ENCODE measurements around the gene KCNQ1.

DNA sequence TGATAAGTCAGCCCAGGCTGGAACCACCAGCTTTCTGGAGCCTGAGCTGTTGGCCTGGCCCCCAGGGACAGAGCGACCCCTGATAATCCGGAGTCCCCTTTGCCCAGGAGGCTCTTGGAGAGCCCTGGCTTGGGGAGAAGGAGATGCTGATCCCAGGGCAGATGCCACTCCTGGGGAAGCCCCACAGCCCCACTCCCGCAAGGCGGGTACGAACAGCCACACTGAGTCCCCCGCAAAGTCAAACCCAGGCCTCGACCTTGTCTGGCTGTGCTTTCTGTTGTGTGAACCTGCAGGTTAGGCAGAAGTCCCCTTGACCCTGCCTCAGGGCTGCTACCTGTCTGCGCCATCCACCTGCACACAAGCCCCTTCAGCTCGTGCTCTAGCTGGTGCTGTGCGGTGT is 147.0 kb downstream of the KCNQ1 start:
- TF ChIP-seq, protein P1, sequence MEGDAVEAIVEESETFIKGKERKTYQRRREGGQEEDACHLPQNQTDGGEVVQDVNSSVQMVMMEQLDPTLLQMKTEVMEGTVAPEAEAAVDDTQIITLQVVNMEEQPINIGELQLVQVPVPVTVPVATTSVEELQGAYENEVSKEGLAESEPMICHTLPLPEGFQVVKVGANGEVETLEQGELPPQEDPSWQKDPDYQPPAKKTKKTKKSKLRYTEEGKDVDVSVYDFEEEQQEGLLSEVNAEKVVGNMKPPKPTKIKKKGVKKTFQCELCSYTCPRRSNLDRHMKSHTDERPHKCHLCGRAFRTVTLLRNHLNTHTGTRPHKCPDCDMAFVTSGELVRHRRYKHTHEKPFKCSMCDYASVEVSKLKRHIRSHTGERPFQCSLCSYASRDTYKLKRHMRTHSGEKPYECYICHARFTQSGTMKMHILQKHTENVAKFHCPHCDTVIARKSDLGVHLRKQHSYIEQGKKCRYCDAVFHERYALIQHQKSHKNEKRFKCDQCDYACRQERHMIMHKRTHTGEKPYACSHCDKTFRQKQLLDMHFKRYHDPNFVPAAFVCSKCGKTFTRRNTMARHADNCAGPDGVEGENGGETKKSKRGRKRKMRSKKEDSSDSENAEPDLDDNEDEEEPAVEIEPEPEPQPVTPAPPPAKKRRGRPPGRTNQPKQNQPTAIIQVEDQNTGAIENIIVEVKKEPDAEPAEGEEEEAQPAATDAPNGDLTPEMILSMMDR (IDR thresholded peaks at IDR 0.05): no peak
- TF ChIP-seq POLR2AphosphoS5 (IDR thresholded peaks at IDR 0.05) (no peak), POLR2A (IDR thresholded peaks at IDR 0.05) (no peak)

Measured in upper lobe of left lung (tissue), 4 donors.